Activated CD8-positive, alpha-beta memory T cell treated with anti-CD3 and anti-CD28 coated beads, Interleukin-2, amount 10 ng/mL, durations not matched to agents 7 days and 5 days (primary cell): ENCODE measurements around the gene CCR7. TPM values are rescaled to one million over a fixed set of nuclear protein-coding genes. Genes with fewer than 3 reads are reported as not detected.

Experiments
- ATAC-seq: fragments of 150-1000 bp; cut with Tn5 transposase; one replicate; pipeline ENCODE4 v1.10.0; 2021; ENCODE audit warnings: moderate library complexity
- CTCF ChIA-PET: fragments of 350-600 bp; sonication (Branson Sonifier 250); formaldehyde crosslinking; loops from one replicate; lab custom pipeline; 2021; ENCODE audit warnings: antibody characterized with exemption; lab: Charles Lee
- DNase-seq: peaks from one replicate; pipeline ENCODE4 v3.0.0-alpha.2; 2020
- H3K27ac Mint-ChIP-seq: one replicate; pipeline ENCODE4 v1.8.0; 2021; ENCODE audit warnings: mild to moderate bottlenecking, mixed read lengths
- H3K27me3 Mint-ChIP-seq: one replicate; pipeline ENCODE4 v1.8.0; 2021; ENCODE audit warnings: mixed read lengths
- H3K36me3 Mint-ChIP-seq: one replicate; pipeline ENCODE4 v1.8.0; 2021; ENCODE audit warnings: mild to moderate bottlenecking, mixed read lengths
- H3K4me1 Mint-ChIP-seq: one replicate; pipeline ENCODE4 v1.8.0; 2021; ENCODE audit warnings: mixed read lengths
- H3K4me3 Mint-ChIP-seq: one replicate; pipeline ENCODE4 v1.8.0; 2021; ENCODE audit warnings: mild to moderate bottlenecking, moderate library complexity, mixed read lengths
- H3K9me3 Mint-ChIP-seq: one replicate; pipeline ENCODE4 v1.8.0; 2022; ENCODE audit warnings: low read depth, mixed read lengths
- total RNA-seq, 2 experiments: library from RNA; stranded (reverse); gene quantifications; one replicate each; pipeline ENCODE4 v1.2.3, GENCODE V29; 2021

The CCR7 gene, protein sequence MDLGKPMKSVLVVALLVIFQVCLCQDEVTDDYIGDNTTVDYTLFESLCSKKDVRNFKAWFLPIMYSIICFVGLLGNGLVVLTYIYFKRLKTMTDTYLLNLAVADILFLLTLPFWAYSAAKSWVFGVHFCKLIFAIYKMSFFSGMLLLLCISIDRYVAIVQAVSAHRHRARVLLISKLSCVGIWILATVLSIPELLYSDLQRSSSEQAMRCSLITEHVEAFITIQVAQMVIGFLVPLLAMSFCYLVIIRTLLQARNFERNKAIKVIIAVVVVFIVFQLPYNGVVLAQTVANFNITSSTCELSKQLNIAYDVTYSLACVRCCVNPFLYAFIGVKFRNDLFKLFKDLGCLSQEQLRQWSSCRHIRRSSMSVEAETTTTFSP
- 10 to 100 TPM; 43.5 to 83.9 TPM for total RNA-seq

DNA sequence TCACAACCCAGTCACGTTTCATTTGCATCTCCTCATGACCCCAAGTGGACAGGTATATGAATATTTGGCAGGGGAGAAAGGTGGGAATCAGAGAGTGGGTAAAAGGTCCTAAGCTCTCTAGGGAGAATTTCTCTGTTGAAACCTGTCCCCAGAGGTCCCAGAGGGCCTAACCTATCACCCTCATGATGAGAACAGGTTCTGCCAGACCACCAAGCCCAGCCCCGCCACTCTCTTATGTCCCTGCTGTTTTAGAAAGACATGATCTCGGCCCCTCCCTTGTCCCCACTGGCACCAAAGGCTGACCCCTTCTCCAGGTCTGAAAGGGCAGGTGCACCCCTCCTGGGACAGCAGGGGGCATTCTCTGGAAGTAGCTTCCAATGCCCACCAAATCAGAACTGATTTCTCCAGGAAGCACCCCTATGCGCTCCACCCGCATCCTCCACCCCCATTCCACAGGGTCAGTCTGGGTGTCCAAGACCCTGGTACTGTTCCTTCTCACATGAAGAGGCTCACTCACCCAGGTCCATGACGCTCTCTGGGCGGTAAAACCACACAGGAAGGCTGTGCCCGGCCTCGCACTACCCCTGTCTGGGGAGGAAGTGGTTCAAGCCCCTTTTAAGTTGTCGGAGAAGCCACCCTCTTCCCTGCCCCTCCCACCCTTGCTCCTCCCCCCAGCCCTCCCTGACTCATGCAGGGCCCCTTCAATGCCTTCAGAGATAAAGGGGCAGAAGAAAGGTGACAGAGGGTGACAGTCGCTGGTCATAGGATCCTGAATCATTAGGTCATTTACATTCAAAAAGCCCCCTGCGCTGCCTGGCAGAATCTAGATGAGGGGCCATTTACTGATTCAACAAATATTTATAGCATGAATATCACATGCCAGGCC, at the start of gene CCR7:
Gene CCR7, minus strand, starts transcription at position 590 of the 886 bp plus-strand sequence. Its CDS starts 63 bp downstream, at position 527.
- DNase-seq (peak; percentile 89), ATAC-seq (peak; percentile 20)
- Mint-ChIP-seq H3K27ac (peak within 1 kb of the TSS; percentile 93), H3K4me1 (peaks cover 63% of the 10 kb centered on the region), H3K27me3 (peaks cover 7% of the 10 kb centered on the region), H3K9me3 (no peaks in the 10 kb centered on the region), H3K4me3 (peak within 1 kb of the TSS; percentile 77), H3K36me3 (peaks cover 34% of the 10 kb centered on the region)
- CTCF ChIA-PET: interaction anchor here (0.8 to 14.0 kb wide), 12 partner anchors 10 to 148 kb away, joined by 3 to 447 read pairs (median 9); partner anchors contain the start of genes SMARCE1 and TOP2A

DNA sequence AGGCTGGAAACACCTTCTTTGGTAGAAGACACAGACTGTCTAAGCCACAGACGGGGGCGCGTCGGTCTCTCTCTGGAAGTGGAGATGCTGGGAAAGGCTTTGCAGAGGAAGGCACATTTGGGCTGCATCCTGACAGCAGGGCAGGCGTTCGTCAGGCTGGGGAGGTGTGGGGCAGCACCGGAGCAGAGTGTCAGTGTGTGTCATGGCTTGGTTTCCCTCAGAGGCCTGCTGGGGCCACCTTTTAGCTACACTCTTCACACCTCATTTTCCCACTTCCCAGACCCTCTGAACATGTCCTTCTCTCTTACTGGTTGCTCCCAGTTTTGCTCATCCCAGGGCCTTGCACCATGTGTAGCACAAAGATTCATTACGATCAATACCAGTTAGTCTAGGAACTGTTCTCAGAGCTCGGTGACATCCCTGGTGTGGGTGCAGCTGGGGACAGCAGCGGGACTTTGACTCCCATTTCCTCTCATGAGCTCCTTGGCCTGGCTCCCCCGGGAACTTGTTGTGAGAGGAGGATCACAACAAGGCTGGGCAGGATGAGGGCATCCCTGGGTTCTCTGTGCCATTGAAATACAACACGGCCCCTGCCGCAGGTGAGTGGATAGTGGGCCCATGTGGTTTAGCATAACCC, 49.3 kb upstream of the CCR7 start:
- H3K4me1 Mint-ChIP-seq: peaks cover 66% of the 10 kb centered on the region
- no peak overlapping the region for H3K27ac Mint-ChIP-seq
- no peaks in the 10 kb centered on the region for H3K9me3 Mint-ChIP-seq
- no peaks in the 10 kb centered on the region for H3K36me3 Mint-ChIP-seq
- CTCF ChIA-PET: interaction anchor here (0.8 to 5.2 kb wide), 11 partner anchors 11 to 1049 kb away, joined by 3 to 44 read pairs (median 4); partner anchors contain the start of gene CCR7
- no peaks in the 10 kb centered on the region for H3K27me3 Mint-ChIP-seq
- no peak overlapping the region for H3K4me3 Mint-ChIP-seq
- DNase-seq (no peak), ATAC-seq (no peak)

DNA sequence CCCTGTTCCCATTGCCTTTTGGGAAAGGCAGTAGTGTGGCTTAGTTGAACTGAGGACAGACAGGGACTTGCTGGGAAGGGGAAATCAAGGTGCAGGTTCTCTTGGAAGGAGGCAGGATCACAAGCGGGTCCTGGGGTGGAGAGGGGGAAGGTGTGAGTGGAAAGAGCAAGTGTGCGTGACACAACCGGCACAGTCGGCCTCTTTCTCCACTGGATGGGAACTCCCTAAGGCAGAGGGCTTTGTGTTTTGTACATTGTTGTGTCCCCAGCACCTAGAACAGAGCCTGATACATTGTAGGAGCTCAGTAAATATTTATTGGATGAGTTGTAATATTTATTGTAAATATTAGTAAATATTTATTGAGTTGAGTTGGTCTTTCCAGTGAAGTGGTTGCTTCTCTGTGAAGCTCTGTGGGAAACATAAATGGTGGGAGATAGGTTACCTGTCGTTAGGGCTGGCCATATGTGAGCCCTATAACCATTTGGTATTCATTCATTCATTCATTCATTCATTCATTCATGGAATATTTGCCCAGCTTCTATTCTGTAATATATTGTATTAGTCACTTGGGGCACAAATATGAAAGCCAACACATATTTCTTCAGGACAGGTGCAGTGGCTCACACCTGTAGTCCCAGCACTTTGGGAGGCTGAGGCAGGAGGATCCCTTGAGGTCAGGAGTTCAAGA, 48.3 kb upstream of the CCR7 start:
- Mint-ChIP-seq H3K27ac (peak overlapping the region; percentile 81), H3K4me3 (no peak overlapping the region), H3K36me3 (no peaks in the 10 kb centered on the region), H3K27me3 (no peaks in the 10 kb centered on the region), H3K4me1 (peaks cover 68% of the 10 kb centered on the region), H3K9me3 (no peaks in the 10 kb centered on the region)
- CTCF ChIA-PET: interaction anchor here (0.9 to 5.2 kb wide), 5 partner anchors 10 to 190 kb away, joined by 3 to 44 read pairs (median 4); no protein-coding TSS in a partner anchor
- ATAC-seq: no peak
- no peak for DNase-seq

DNA sequence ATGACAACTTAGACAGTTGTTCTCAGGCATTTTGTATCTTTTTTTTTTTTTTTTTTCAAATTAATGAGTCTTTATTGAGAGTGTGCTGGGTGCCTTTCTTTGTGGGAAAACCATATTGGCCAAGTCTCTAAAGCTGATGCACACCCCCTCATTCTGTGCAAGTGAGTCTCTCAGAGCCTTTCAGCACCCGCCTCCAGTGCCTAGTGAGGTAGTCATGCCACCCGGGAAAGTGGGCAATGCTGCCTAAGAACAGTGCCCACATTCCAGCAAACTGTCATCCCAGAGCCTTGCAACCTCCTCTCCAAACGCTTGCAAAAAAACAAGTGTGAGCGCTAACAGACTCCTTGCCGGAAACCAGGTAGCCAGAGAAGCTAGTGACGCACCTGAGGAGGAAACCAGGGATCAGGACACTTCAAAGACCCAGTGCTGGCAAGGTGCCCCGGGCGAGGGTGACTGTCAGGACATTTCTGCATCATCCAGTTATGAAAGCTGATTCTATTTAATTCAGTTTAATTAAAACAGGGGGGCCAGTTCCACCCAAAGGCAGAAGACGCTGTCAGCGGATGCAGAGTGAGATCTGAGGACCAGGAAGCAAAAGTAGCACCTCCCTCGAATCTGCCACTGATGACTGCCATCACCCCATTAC, 47.5 kb upstream of the CCR7 start:
- CTCF ChIA-PET: interaction anchor here (0.6 to 5.2 kb wide), 5 partner anchors 9 to 175 kb away, joined by 3 to 44 read pairs (median 3); no protein-coding TSS in a partner anchor
- H3K36me3 Mint-ChIP-seq: no peaks in the 10 kb centered on the region
- no peak for ATAC-seq

DNA sequence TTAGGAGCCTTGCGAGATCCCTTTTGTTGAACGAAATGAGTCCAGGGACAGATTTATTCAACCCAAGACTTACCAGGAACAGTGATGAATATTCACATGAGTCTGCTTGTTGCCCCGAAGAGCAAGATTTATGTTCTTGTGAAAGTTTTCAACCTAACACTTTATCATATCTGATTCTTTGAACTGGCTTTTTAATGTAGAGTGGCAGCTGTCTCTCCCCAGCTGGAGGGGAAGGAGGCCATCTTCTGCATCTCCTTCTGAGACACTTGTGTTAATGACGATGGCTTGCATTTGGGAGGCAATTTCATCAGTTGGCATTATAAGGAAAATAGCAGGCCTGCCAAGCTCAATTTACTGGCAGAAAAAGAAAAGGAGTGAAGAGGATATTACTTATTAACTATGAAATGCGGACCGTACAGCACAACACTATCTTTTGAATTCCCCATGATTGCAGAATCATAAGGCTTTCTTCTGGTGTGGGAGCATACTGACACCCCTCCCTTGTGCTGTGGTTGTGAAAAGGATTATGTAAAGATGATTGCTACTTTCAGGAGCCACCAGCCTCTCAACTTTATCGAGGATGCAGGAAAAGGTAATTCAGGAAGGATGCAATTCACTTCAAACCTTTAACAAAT, 46.7 kb upstream of the CCR7 start:
- CTCF ChIA-PET: interaction anchor here (0.9 to 1.4 kb wide), 4 partner anchors 8 to 35 kb away, joined by 3 to 4 read pairs (median 3); no protein-coding TSS in a partner anchor
- Mint-ChIP-seq H3K36me3 (no peaks in the 10 kb centered on the region), H3K4me3 (no peak overlapping the region), H3K9me3 (no peaks in the 10 kb centered on the region), H3K27me3 (no peaks in the 10 kb centered on the region), H3K27ac (peak overlapping the region; percentile 21), H3K4me1 (peaks cover 84% of the 10 kb centered on the region)
- DNase-seq (no peak), ATAC-seq (no peak)

More for the DNA sequence above, 47.5 kb upstream of the CCR7 start:
- H3K27me3 Mint-ChIP-seq: no peaks in the 10 kb centered on the region
- H3K27ac Mint-ChIP-seq: peak overlapping the region; percentile 81
- no peaks in the 10 kb centered on the region for H3K9me3 Mint-ChIP-seq
- no peak for DNase-seq
- peak overlapping the region; percentile 36 for H3K4me3 Mint-ChIP-seq
- H3K4me1 Mint-ChIP-seq: peaks cover 76% of the 10 kb centered on the region

DNA sequence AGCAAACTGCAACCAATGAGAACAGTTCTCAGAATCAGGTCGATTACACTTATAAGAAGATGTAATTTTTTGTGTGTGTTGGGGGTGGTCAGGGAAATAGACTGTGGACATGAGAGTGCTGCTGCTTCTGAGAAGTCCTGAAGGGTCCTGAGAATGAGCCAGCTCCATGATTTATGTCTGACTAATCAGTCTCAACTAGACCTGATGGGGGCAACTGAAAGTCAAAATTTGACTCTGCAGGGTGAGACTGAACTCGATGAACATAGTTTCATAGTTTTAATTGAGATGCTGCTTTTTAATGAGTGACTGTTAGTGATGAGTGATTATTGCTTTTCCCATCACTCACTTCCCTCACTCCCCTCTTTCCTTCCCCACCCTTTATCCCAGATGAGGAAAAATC, 45.1 kb upstream of the CCR7 start:
- Mint-ChIP-seq H3K9me3 (no peaks in the 10 kb centered on the region), H3K4me1 (peaks cover 92% of the 10 kb centered on the region), H3K4me3 (peak overlapping the region; percentile 16), H3K36me3 (no peaks in the 10 kb centered on the region), H3K27me3 (no peaks in the 10 kb centered on the region), H3K27ac (peak overlapping the region; percentile 76)
- CTCF ChIA-PET: interaction anchor here (0.6 to 1.5 kb wide), 6 partner anchors 9 to 1009 kb away, joined by 3 to 6 read pairs (median 4); no protein-coding TSS in a partner anchor
- DNase-seq (no peak), ATAC-seq (peak; percentile 35)

DNA sequence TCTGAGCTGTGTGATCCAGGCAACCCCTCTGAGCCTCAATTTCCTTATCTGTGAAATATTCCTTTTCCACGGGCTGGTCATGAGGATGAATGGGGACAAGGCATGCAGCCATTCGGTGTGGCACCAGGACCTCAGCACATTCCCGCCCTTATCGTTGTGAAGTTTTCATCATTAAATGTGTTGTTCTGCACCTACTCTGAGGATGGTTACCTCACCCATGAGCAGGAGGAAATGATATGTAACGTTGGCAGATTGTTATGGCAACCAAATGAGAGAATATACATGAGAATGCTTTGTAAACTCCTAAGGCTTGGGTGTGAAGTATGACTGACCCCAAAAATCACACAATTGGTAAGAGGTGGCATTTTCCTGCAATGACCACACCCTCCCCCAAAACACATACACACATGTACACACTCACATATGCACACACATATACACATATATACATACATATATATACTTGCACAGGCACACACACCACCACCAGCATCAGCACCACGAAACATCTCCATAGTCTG, 42.8 kb upstream of the CCR7 start:
- Mint-ChIP-seq H3K27me3 (no peaks in the 10 kb centered on the region), H3K27ac (peak overlapping the region; percentile 76), H3K4me1 (peaks cover 94% of the 10 kb centered on the region), H3K9me3 (no peaks in the 10 kb centered on the region), H3K36me3 (peaks cover 4% of the 10 kb centered on the region), H3K4me3 (no peak overlapping the region)
- DNase-seq (peak; percentile 65), ATAC-seq (peak; percentile 76)
- CTCF ChIA-PET: interaction anchor here (1.2 to 1.6 kb wide), 3 partner anchors 12 to 45 kb away, joined by 3 to 16 read pairs (median 5); no protein-coding TSS in a partner anchor

DNA sequence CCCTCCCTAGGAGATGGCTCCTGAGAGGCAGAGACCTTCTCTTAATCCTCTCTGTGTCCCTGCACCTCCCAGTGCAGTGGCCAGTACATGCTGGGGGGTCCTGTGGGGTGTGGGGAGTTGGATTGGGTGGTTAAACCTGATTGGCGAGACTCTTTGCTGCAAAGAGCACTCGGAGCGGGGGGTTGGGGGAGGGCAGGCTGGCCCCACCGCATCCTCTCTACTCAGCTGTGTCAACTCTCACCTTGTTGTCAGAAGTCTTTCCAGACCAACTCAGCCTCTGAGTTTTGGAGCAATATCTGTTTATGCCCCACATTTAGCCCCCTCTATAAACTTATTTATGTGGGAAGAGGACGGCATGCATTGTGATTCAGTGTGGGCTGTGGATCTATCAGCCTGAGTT, 42.4 kb upstream of the CCR7 start:
- DNase-seq (peak; percentile 67), ATAC-seq (peak; percentile 37)
- no peaks in the 10 kb centered on the region for H3K9me3 Mint-ChIP-seq
- peak overlapping the region; percentile 76 for H3K27ac Mint-ChIP-seq
- H3K4me1 Mint-ChIP-seq: peaks cover 94% of the 10 kb centered on the region
- no peak overlapping the region for H3K4me3 Mint-ChIP-seq
- CTCF ChIA-PET: interaction anchor here (0.5 to 1.6 kb wide), 5 partner anchors 10 to 250 kb away, joined by 3 to 16 read pairs (median 5); no protein-coding TSS in a partner anchor
- H3K27me3 Mint-ChIP-seq: no peaks in the 10 kb centered on the region
- peaks cover 4% of the 10 kb centered on the region for H3K36me3 Mint-ChIP-seq

DNA sequence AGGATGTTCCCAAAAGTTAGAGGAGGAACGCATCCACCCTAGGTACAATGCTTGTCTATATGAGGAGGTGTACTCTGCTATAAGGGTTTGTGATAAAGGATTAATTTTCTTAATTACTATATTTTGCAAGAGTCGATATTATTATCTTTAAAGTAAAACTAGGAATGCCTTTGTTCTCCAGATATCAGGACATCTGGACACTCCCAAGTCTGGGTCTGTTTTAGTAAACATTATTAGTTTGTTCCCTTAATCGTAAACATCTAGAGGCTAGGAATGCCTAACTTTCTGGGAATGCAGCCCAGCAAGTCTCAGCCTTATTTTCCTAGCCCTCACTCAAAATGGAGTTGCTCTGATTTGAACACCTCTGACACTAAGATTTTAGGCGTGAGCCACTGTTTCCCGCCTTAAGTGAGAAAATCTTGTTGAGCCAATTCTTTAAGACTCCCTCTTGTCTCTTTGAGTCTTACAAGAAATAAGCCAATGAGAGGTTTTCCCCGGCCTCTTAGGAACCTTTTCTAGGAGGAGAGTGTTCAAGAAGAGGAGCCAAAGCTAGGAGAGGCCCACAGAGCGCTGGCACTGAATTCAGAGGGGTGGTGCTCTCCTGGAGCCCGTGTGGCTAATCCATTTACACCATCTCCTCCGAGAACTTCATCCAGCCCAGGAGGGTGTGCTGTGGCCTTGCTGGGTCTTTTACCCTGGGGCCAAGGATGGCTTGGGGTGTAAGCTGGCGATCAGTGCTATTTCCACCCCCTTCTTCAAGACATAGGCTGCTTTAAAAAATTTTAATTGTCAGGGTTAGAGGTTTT, 41.5 kb upstream of the CCR7 start:
- H3K9me3 Mint-ChIP-seq: no peaks in the 10 kb centered on the region
- no peaks in the 10 kb centered on the region for H3K27me3 Mint-ChIP-seq
- DNase-seq: no peak
- H3K27ac Mint-ChIP-seq: peak overlapping the region; percentile 76
- CTCF ChIA-PET: interaction anchor here (0.5 to 1.6 kb wide), 4 partner anchors 9 to 249 kb away, joined by 3 to 16 read pairs (median 4); no protein-coding TSS in a partner anchor
- no peak for ATAC-seq
- no peak overlapping the region for H3K4me3 Mint-ChIP-seq
- H3K4me1 Mint-ChIP-seq: peaks cover 96% of the 10 kb centered on the region
- peaks cover 4% of the 10 kb centered on the region for H3K36me3 Mint-ChIP-seq

DNA sequence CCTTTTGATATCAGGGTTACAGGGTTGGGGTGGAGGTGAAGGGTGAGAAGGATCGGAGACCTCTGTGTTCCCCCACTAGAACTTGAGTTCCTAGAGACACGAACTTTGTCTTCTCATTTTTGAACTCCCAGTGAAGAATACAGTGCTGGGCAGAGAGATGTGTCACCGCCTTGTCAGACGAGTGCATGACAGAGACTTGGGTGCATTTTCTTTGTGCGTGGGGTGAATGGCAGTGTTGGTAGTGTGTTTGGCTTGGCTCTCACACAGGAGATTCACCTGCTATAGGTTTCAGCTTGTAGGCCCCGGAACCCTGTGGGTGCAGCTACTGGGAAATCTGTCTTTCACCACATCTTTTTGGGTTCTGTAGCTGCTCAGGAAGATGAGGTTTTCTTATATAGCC, 40.0 kb upstream of the CCR7 start:
- H3K4me1 Mint-ChIP-seq: peaks cover 97% of the 10 kb centered on the region
- CTCF ChIA-PET: interaction anchor here (1.2 to 4.6 kb wide), 4 partner anchors 9 to 42 kb away, joined by 3 to 52 read pairs (median 16); partner anchors contain the start of gene CCR7
- no peaks in the 10 kb centered on the region for H3K9me3 Mint-ChIP-seq
- ATAC-seq (peak; percentile 42), DNase-seq (peak; percentile 78)
- H3K4me3 Mint-ChIP-seq: peak overlapping the region; percentile 33
- H3K27ac Mint-ChIP-seq: peak overlapping the region; percentile 92
- no peaks in the 10 kb centered on the region for H3K27me3 Mint-ChIP-seq
- peaks cover 7% of the 10 kb centered on the region for H3K36me3 Mint-ChIP-seq
